Uterus (tissue), 4 donors: ENCODE data around the gene PAPSS2. TPM values are rescaled to one million over a fixed set of nuclear protein-coding genes. Genes with fewer than 3 reads are reported as not detected.

Source experiments
- DNase-seq, 2 donors: peaks; one replicate each; pipeline ENCODE4 v3.0.0-alpha.2; 2019 to 2020
- H3K27ac ChIP-seq, 2 donors: fragments of 200-600 bp; sonication (generic); 1 replicate in 1 of 2; 2 replicates in 1 of 2; pipeline ENCODE4 v1.5.1; 2016 to 2018
- H3K27me3 ChIP-seq, 2 donors: fragments of 200-600 bp; sonication (generic); one replicate each; pipeline ENCODE4 v1.5.1; 2018 to 2019; ENCODE audit warnings: control low read depth in 1 of 2
- H3K36me3 ChIP-seq, 2 donors: fragments of 200-600 bp; sonication (generic); one replicate each; pipeline ENCODE4 v1.5.1; 2019; ENCODE audit warnings: control low read depth in 1 of 2
- H3K4me1 ChIP-seq, 2 donors: fragments of 200-600 bp; sonication (generic); one replicate each; pipeline ENCODE4 v1.5.1; 2018 to 2019; ENCODE audit warnings: control low read depth in 1 of 2
- H3K4me3 ChIP-seq, 2 donors: fragments of 200-600 bp; sonication (generic); 1 replicate in 1 of 2; 2 replicates in 1 of 2; pipeline ENCODE4 v1.5.1; 2018 to 2019; ENCODE audit warnings: mild to moderate bottlenecking in 1 of 2
- H3K9me3 ChIP-seq, 2 donors: fragments of 200-600 bp; sonication (generic); one replicate each; pipeline ENCODE4 v1.5.1; 2019; ENCODE audit warnings: control low read depth in 1 of 2
- POLR2A ChIP-seq, 2 donors: fragments of 450-650 bp; IDR thresholded peaks; one replicate each; pipeline ENCODE4 v1.6.1; 2016; ENCODE audit warnings: antibody characterized with exemption in 2 of 2, mild to moderate bottlenecking in 1 of 2, moderate library complexity in 1 of 2
- intact Hi-C: fragments of 100-400 bp; cut with DNase I; formaldehyde crosslinking; loops from one replicate; pipeline ENCODE4 v1.15.1; 2023; ENCODE audit warnings: low total_unique reads
- total RNA-seq, 4 donors: library from RNA; depleted of rRNA in 3 of 4; stranded (reverse); fragments of >200 nt in 3 of 4; gene quantifications; one replicate each; pipeline versions ENCODE4 v1.1.0 to v1.2.4, GENCODE V29; 2014 to 2023
- TF ChIP-seq, protein P1 (sequence below), 4 experiments: fragments of 200-600 bp in 2 of 4; fragments of 450-650 bp in 2 of 4; sonication (generic) in 2 of 4; IDR thresholded peaks; one replicate each; pipeline ENCODE4 v1.5.1; 2016 to 2019; ENCODE audit warnings: antibody characterized with exemption in 4 of 4, mild to moderate bottlenecking in 2 of 4, moderate library complexity in 1 of 4
- donor health status: DM: yes; HTN: yes; CAD: no.

PAPSS2 gene
- total RNA-seq, 4 donors from 2014 or later, result 16.2 to 30.2 (median 22.9) TPM

DNA sequence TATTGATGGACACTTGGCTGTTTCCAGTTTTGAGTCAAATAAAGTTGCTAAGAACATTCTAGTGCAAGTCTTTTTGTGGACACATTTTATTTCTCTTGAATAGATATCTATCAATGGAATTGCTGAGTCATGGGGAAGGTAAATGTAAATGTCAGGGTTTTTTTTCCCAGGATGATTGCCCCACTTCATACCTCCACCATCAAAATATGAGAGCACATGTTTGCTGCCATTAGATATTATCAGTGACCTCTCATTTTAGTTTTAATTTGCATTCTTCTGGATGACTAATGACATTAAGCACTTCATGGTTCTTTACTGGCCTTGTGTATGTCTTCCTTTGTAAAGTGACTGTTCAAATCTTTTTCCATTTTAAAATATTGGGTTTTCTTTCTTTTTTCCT, 45.7 kb downstream of the PAPSS2 start:
- TF ChIP-seq, protein P1, sequence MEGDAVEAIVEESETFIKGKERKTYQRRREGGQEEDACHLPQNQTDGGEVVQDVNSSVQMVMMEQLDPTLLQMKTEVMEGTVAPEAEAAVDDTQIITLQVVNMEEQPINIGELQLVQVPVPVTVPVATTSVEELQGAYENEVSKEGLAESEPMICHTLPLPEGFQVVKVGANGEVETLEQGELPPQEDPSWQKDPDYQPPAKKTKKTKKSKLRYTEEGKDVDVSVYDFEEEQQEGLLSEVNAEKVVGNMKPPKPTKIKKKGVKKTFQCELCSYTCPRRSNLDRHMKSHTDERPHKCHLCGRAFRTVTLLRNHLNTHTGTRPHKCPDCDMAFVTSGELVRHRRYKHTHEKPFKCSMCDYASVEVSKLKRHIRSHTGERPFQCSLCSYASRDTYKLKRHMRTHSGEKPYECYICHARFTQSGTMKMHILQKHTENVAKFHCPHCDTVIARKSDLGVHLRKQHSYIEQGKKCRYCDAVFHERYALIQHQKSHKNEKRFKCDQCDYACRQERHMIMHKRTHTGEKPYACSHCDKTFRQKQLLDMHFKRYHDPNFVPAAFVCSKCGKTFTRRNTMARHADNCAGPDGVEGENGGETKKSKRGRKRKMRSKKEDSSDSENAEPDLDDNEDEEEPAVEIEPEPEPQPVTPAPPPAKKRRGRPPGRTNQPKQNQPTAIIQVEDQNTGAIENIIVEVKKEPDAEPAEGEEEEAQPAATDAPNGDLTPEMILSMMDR (IDR thresholded peaks at IDR 0.05), result no peak
- no peak for TF ChIP-seq POLR2A (IDR thresholded peaks at IDR 0.05)
- H3K36me3 ChIP-seq, result no peaks in the 10 kb centered on the region
- H3K9me3 ChIP-seq, result no peaks in the 10 kb centered on the region
- no peaks in the 10 kb centered on the region for H3K27me3 ChIP-seq
- intact Hi-C loops, result no loop called here
- no peak overlapping the region for H3K27ac ChIP-seq
- H3K4me1 ChIP-seq, result no peaks in the 10 kb centered on the region
- H3K4me3 ChIP-seq, result no peak overlapping the region
- DNase-seq, result no peak

DNA sequence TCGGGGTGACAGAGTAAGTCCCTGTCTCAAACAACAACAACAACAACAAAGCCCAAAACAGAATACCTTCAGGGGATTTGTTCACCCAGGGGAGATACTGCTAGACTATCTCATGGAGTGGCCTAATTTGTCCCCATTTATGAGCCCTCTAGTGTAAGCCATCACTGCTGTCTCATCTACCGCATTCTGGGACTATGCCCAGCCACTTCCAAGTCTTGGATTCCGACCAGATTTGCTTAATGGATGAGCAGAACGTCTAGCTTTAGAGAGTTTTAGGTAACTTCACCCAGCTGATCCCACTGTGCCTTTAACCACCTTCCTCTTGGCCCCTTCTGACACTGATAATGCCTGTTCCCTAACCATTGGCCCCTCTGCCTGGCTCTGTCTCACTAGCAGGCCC, 47.1 kb downstream of the PAPSS2 start:
- no peak overlapping the region for H3K4me3 ChIP-seq
- no peak for TF ChIP-seq POLR2A (IDR thresholded peaks at IDR 0.05)
- TF ChIP-seq, protein P1 (IDR thresholded peaks at IDR 0.05), result no peak
- H3K36me3 ChIP-seq, result no peaks in the 10 kb centered on the region
- DNase-seq, result no peak
- no peaks in the 10 kb centered on the region for H3K27me3 ChIP-seq
- no peaks in the 10 kb centered on the region for H3K4me1 ChIP-seq
- H3K27ac ChIP-seq, result no peak overlapping the region
- H3K9me3 ChIP-seq, result no peaks in the 10 kb centered on the region
- intact Hi-C loops, result no loop called here

DNA sequence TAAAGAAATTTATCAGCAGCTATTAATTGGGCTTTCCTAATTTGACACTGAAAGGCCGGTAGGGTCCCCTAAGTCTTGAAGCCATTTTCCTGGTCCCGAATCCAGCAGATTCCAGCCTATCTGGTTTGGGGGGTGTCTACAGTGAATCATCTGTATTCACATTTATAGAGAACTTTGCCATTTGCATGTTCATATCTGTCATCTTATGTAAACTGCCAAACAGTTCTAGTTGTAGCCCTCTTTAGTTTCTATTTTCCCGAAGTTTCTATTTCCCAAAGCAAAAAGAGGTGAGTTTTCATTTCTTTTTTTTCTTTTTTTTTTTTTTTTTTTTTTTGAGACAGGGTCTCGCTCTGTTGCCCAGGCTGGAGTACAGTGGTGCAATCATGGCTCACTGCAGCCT, 47.6 kb downstream of the PAPSS2 start:
- TF ChIP-seq, protein P1 (IDR thresholded peaks at IDR 0.05), result no peak
- no peak for TF ChIP-seq POLR2A (IDR thresholded peaks at IDR 0.05)
- Histone ChIP-seq H3K9me3 (no peaks in the 10 kb centered on the region), H3K27ac (no peak overlapping the region), H3K4me1 (no peaks in the 10 kb centered on the region), H3K36me3 (no peaks in the 10 kb centered on the region), H3K4me3 (no peak overlapping the region), H3K27me3 (no peaks in the 10 kb centered on the region)
- intact Hi-C loops, result no loop called here
- DNase-seq, result no peak

DNA sequence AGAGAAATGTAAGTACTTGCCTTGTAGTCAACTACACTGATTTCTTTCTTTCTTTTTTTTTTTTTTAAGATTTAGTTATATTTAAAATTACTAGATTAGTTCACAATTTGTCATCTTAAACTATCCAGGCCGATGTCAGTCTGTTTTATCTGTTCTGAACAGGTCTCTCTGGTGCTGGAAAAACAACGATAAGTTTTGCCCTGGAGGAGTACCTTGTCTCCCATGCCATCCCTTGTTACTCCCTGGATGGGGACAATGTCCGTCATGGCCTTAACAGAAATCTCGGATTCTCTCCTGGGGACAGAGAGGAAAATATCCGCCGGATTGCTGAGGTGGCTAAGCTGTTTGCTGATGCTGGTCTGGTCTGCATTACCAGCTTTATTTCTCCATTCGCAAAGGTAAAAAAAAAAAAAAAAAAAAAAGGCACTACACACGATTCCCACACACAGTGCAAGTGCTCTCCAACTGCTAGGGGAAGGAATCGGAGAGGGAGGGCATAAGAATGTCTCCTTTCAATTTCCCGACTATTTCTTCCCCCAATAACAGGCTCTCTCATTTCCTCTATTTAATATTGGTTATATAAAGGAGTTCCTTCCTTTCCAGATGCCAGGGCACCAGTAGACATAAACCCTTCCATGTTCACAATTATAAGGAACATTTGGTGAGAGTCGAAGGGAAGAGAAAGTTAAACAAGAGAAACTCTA, 53.4 kb downstream of the PAPSS2 start:
- peak overlapping the region in 1 of 2 donors; percentile 4 for H3K27ac ChIP-seq
- intact Hi-C loops, result no loop called here

DNA sequence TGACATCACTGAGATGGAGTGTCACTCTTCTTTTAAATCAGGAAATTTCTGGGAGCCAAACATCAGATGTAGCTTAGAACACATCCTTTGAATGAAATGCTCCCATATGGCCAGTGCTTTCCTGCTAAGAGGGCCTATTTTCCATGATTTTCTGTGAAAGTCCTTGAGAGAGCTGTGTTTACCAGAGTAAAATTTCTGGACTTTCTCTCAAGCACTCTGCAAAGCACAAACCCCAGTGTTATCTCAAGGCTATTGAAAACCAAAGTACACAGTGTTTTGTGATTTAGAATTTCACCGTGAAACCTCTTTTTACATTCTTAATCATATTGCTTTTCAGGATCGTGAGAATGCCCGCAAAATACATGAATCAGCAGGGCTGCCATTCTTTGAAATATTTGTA, 54.0 kb downstream of the PAPSS2 start:
- no peak overlapping the region for H3K4me3 ChIP-seq
- no peaks in the 10 kb centered on the region for H3K27me3 ChIP-seq
- H3K4me1 ChIP-seq, result no peaks in the 10 kb centered on the region
- peak overlapping the region in 1 of 2 donors; percentile 4 for H3K27ac ChIP-seq
- no peak for DNase-seq
- intact Hi-C loops, result no loop called here
- H3K9me3 ChIP-seq, result no peaks in the 10 kb centered on the region
- TF ChIP-seq, protein P1 (IDR thresholded peaks at IDR 0.05), result no peak
- TF ChIP-seq POLR2A (IDR thresholded peaks at IDR 0.05), result no peak
- H3K36me3 ChIP-seq, result no peaks in the 10 kb centered on the region

More for the DNA sequence above, 53.4 kb downstream of the PAPSS2 start:
- Histone ChIP-seq H3K4me1 (no peaks in the 10 kb centered on the region), H3K27me3 (no peaks in the 10 kb centered on the region), H3K4me3 (no peak overlapping the region), H3K9me3 (no peaks in the 10 kb centered on the region), H3K36me3 (no peaks in the 10 kb centered on the region)
- no peak for DNase-seq
- TF ChIP-seq POLR2A (IDR thresholded peaks at IDR 0.05), result no peak
